OCI-LY3 (cell line): Measurements from ENCODE around the gene SLC9A4.
A peak's percentile ranks its signal among the peaks of the same experiment; 100 is the strongest.

ENCODE experiments used
- H2AFZ ChIP-seq: fragments of 200-600, 300-600 bp; shearing (Covaris generic); 2 replicates; pipeline ENCODE4 v1.6.0; 2014; ENCODE audit warnings: antibody characterized with exemption, low read depth, low read length
- H3K27ac ChIP-seq: fragments of 200-600, 300-600 bp; sonication (generic); 2 replicates; pipeline ENCODE4 v1.5.1; 2014; ENCODE audit warnings: mild to moderate bottlenecking, low read length, moderate library complexity, mixed read lengths
- H3K27me3 ChIP-seq: fragments of 200-600, 300-600 bp; sonication (generic); 2 replicates; pipeline ENCODE4 v1.6.1; 2014; ENCODE audit warnings: low read depth, low read length, mixed read lengths
- H3K36me3 ChIP-seq: fragments of 200-600, 300-600 bp; sonication (generic); replicated peaks from 2 replicates; pipeline ENCODE3; 2014; ENCODE audit warnings: low read depth, low read length, mixed read lengths
- H3K4me1 ChIP-seq: fragments of 300-600, 200-600 bp; sonication (generic); 2 replicates; pipeline ENCODE4 v1.6.1; 2014; ENCODE audit warnings: low read length, mixed read lengths
- H3K4me2 ChIP-seq: fragments of 200-600, 300-600 bp; sonication (generic); 2 replicates; pipeline ENCODE4 v1.6.1; 2014; ENCODE audit warnings: low read length, mixed read lengths
- H3K4me3 ChIP-seq: fragments of 300-600, 200-600 bp; sonication (generic); 2 replicates; pipeline ENCODE4 v1.5.1; 2014; ENCODE audit warnings: antibody characterized with exemption, mild to moderate bottlenecking, low read length, moderate library complexity
- H3K79me2 ChIP-seq: fragments of 300-600, 200-600 bp; shearing (Covaris generic); 2 replicates; pipeline ENCODE4 v1.6.1; 2014; ENCODE audit warnings: mild to moderate bottlenecking, low read length, mixed read lengths
- H3K9ac ChIP-seq: fragments of 300-600, 200-600 bp; shearing (Covaris generic); 2 replicates; pipeline ENCODE4 v1.6.0; 2014; ENCODE audit warnings: mild to moderate bottlenecking, low read length, moderate library complexity
- H3K9me3 ChIP-seq: fragments of 200-600, 300-600 bp; shearing (Covaris generic); 2 replicates; pipeline ENCODE4 v1.6.1; 2014; ENCODE audit warnings: low read length, mixed read lengths; ENCODE audit not compliant: insufficient read depth
- H4K20me1 ChIP-seq: fragments of 200-600, 300-600 bp; sonication (generic); 2 replicates; pipeline ENCODE4 v1.6.1; 2016; ENCODE audit warnings: low read length, mixed read lengths; ENCODE audit not compliant: insufficient read depth
- CTCF ChIP-seq: fragments of 200-600, 300-600 bp; sonication (generic); IDR thresholded peaks from 2 replicates; pipeline ENCODE4 v1.5.1; 2014; ENCODE audit warnings: antibody characterized with exemption, low read length, low read depth
- EZH2phosphoT487 ChIP-seq: fragments of 200-600 bp; shearing (Covaris generic); IDR thresholded peaks from 2 replicates; pipeline ENCODE4 v1.6.1; 2018; ENCODE audit warnings: antibody characterized with exemption, mixed run types, low read depth

Gene SLC9A4

GRCh38 chr2:102442967-102443828 lies 29.8 kb upstream of the SLC9A4 start:
- H2AFZ ChIP-seq = peak overlapping the region; percentile 66
- H3K4me2 ChIP-seq = peak overlapping the region; percentile 66
- H3K36me3 ChIP-seq = no peaks in the 10 kb centered on the region
- H3K79me2 ChIP-seq = no peaks in the 10 kb centered on the region
- H3K27ac ChIP-seq = no peak overlapping the region
- H3K9me3 ChIP-seq = no peaks in the 10 kb centered on the region
- H3K27me3 ChIP-seq = no peaks in the 10 kb centered on the region
- H3K4me1 ChIP-seq = peaks cover 13% of the 10 kb centered on the region
- H3K9ac ChIP-seq = no peak overlapping the region
- H3K4me3 ChIP-seq = peak overlapping the region; percentile 58
- no peaks in the 10 kb centered on the region for H4K20me1 ChIP-seq
- TF ChIP-seq EZH2phosphoT487 (no peak), CTCF (peak; percentile 89)

GRCh38 chr2:102444233-102444632 lies 28.8 kb upstream of the SLC9A4 start:
- Histone ChIP-seq H3K9me3 (no peaks in the 10 kb centered on the region), H3K79me2 (no peaks in the 10 kb centered on the region), H3K4me3 (no peak overlapping the region), H4K20me1 (no peaks in the 10 kb centered on the region), H3K36me3 (no peaks in the 10 kb centered on the region), H3K4me1 (peaks cover 13% of the 10 kb centered on the region), H3K27ac (no peak overlapping the region), H3K9ac (no peak overlapping the region), H3K4me2 (no peak overlapping the region), H2AFZ (no peak overlapping the region), H3K27me3 (no peaks in the 10 kb centered on the region)
- TF ChIP-seq EZH2phosphoT487 (no peak), CTCF (no peak)

GRCh38 chr2:102446936-102447335 lies 26.1 kb upstream of the SLC9A4 start:
- no peak overlapping the region for H3K27ac ChIP-seq
- H3K9ac ChIP-seq = no peak overlapping the region
- no peak overlapping the region for H2AFZ ChIP-seq
- TF ChIP-seq EZH2phosphoT487 = no peak
- no peak for TF ChIP-seq CTCF
- H3K27me3 ChIP-seq = no peaks in the 10 kb centered on the region
- no peaks in the 10 kb centered on the region for H3K36me3 ChIP-seq
- H3K4me1 ChIP-seq = peaks cover 13% of the 10 kb centered on the region
- no peaks in the 10 kb centered on the region for H3K79me2 ChIP-seq
- no peaks in the 10 kb centered on the region for H4K20me1 ChIP-seq
- no peak overlapping the region for H3K4me3 ChIP-seq
- no peak overlapping the region for H3K4me2 ChIP-seq
- no peaks in the 10 kb centered on the region for H3K9me3 ChIP-seq

- H2AFZ ChIP-seq = no peak overlapping the region
- no peak overlapping the region for H3K4me3 ChIP-seq
- no peaks in the 10 kb centered on the region for H3K27me3 ChIP-seq
- no peaks in the 10 kb centered on the region for H3K79me2 ChIP-seq
- TF ChIP-seq CTCF (peak; percentile 88), EZH2phosphoT487 (no peak)
- no peak overlapping the region for H3K4me2 ChIP-seq
- H3K4me1 ChIP-seq = no peaks in the 10 kb centered on the region
- no peaks in the 10 kb centered on the region for H4K20me1 ChIP-seq
- H3K9ac ChIP-seq = no peak overlapping the region
- H3K27ac ChIP-seq = no peak overlapping the region
- H3K36me3 ChIP-seq = no peaks in the 10 kb centered on the region
- no peaks in the 10 kb centered on the region for H3K9me3 ChIP-seq
Measured at GRCh38 chr2:102449370-102449974, 23.6 kb upstream of the SLC9A4 start.
